Omental fat pad (tissue), 4 donors: ENCODE measurements around the gene HDAC11. TPM values are rescaled to one million over a fixed set of nuclear protein-coding genes. Genes with fewer than 3 reads are reported as not detected.

Experiments used
- ATAC-seq: fragments of 150-250 bp; one replicate; pipeline ENCODE4 v1.9.1; 2016; ENCODE audit warnings: mild to moderate bottlenecking, moderate library complexity; ENCODE audit not compliant: low FRiP score
- DNase-seq: peaks from one replicate; pipeline ENCODE4 v3.0.0-alpha.2; 2019; ENCODE audit warnings: low spot score
- CTCF ChIP-seq, 3 donors: fragments of 450-650 bp; IDR thresholded peaks; one replicate each; pipeline ENCODE4 v1.5.1; 2016 to 2017; ENCODE audit warnings: antibody characterized with exemption in 3 of 3, mild to moderate bottlenecking in 3 of 3, moderate library complexity in 2 of 3
- total RNA-seq, 4 donors: library from RNA; depleted of rRNA; stranded (reverse); fragments of >200 nt; gene quantifications; one replicate each; pipeline ENCODE4 v1.1.0, GENCODE V29; 2016

Gene HDAC11
- total RNA-seq, 4 donors from 2014 or later, result 5.9 to 22.2 (median 9.3) TPM

GRCh38 chr3:13545952-13546454 is 65.9 kb downstream of the HDAC11 start:
- ATAC-seq (no peak), DNase-seq (no peak)
- TF ChIP-seq CTCF (IDR thresholded peaks at IDR 0.05), result no peak

- TF ChIP-seq CTCF (IDR thresholded peaks at IDR 0.05), result no peak
Observed at GRCh38 chr3:13546667-13547171, 66.6 kb downstream of the HDAC11 start.

GRCh38 chr3:13547591-13548371 is 67.7 kb downstream of the HDAC11 start:
- ATAC-seq (no peak), DNase-seq (no peak)
- no peak for TF ChIP-seq CTCF (IDR thresholded peaks at IDR 0.05)

More at GRCh38 chr3:13546667-13547171, 66.6 kb downstream of the HDAC11 start:
- no peak for DNase-seq
- no peak for ATAC-seq

- DNase-seq (no peak), ATAC-seq (peak; percentile 77)
- no peak for TF ChIP-seq CTCF (IDR thresholded peaks at IDR 0.05)
Observed at GRCh38 chr3:13548696-13549622, 68.9 kb downstream of the HDAC11 start, which contains the start of gene FBLN2. TSS of gene FBLN2 (plus strand) at chr3:13549125. CDS start at chr3:13570356, 21,231 bp downstream.

- DNase-seq (no peak), ATAC-seq (no peak)
- no peak for TF ChIP-seq CTCF (IDR thresholded peaks at IDR 0.05)
Observed at GRCh38 chr3:13549623-13550422, 69.7 kb downstream of the HDAC11 start.

GRCh38 chr3:13550423-13550690 is 70.3 kb downstream of the HDAC11 start:
- no peak for TF ChIP-seq CTCF (IDR thresholded peaks at IDR 0.05)

More at GRCh38 chr3:13550423-13550690, 70.3 kb downstream of the HDAC11 start:
- no peak for ATAC-seq
- no peak for DNase-seq
